WERI-Rb-1 (cell line): ENCODE results near the gene ZNF821.
"Not testable (repeated sequence)": the region's sequence is repeated elsewhere in the genome, so short reads cannot be mapped to it uniquely, and the experiment has no call there.

ENCODE experiments used
- DNase-seq: peaks from one replicate; pipeline ENCODE4 v3.0.0-alpha.2; 2020
- H3K27ac ChIP-seq: fragments of 250-450 bp; sonication (Bioruptor Pico); 2 replicates; pipeline ENCODE4 v1.5.1; 2020; ENCODE audit warnings: mild to moderate bottlenecking, moderate library complexity
- H3K27me3 ChIP-seq: fragments of 250-450 bp; sonication (Bioruptor Pico); 2 replicates; pipeline ENCODE4 v1.5.1; 2021; ENCODE audit warnings: mild to moderate bottlenecking, low read depth, moderate library complexity; ENCODE audit not compliant: insufficient read depth, severe bottlenecking
- H3K36me3 ChIP-seq: fragments of 250-450 bp; sonication (Bioruptor Pico); 2 replicates; pipeline ENCODE4 v1.5.1; 2020; ENCODE audit warnings: mild to moderate bottlenecking, moderate library complexity
- H3K4me3 ChIP-seq: 2 replicates; pipeline ENCODE4 v1.5.1; 2011; ENCODE audit warnings: low read depth, mild to moderate bottlenecking, control low read depth, low read length
- H3K9me3 ChIP-seq: fragments of 250-450 bp; sonication (Bioruptor Pico); 2 replicates; pipeline ENCODE4 v1.5.1; 2021; ENCODE audit warnings: mild to moderate bottlenecking, moderate library complexity; ENCODE audit not compliant: severe bottlenecking
- CTCF ChIP-seq: IDR thresholded peaks from 2 replicates; pipeline ENCODE4 v1.5.1; 2011; ENCODE audit warnings: low read depth, mild to moderate bottlenecking, control low read depth, inconsistent platforms, low read length

Gene ZNF821

DNA sequence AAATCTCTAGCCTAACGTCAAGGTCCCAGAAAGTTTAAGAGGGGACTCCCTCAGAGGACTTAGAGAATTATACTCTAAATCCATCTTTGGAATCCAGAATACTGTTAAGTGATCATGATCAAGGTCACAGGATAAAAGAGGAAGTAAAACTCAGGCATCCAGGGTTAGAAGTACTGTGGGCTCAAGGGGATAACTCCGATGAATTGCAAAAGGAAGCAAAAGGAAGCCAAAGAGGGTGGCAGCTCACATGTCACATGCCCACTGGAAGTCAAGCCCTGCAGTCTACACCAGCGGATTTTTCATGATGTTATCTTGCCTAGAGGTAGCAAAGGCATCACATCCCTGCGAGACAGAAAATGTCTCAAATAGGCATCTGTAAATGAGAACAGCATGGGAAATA, 3.8 kb downstream of the ZNF821 start:
- H3K27ac ChIP-seq: no peak overlapping the region
- no peaks in the 10 kb centered on the region for H3K27me3 ChIP-seq
- peaks cover 62% of the 10 kb centered on the region for H3K36me3 ChIP-seq
- no peak for DNase-seq
- no peak overlapping the region for H3K4me3 ChIP-seq
- H3K9me3 ChIP-seq: no peaks in the 10 kb centered on the region
- TF ChIP-seq CTCF: no peak

- no peaks in the 10 kb centered on the region for H3K9me3 ChIP-seq
- H3K36me3 ChIP-seq: peaks cover 73% of the 10 kb centered on the region
- DNase-seq: no peak
- no peak for TF ChIP-seq CTCF
- H3K27ac ChIP-seq: no peak overlapping the region
- no peaks in the 10 kb centered on the region for H3K27me3 ChIP-seq
- H3K4me3 ChIP-seq: no peak overlapping the region
These were observed 5.1 kb downstream of the ZNF821 start for GRCh38 chr16:71878911-71879310.

DNA sequence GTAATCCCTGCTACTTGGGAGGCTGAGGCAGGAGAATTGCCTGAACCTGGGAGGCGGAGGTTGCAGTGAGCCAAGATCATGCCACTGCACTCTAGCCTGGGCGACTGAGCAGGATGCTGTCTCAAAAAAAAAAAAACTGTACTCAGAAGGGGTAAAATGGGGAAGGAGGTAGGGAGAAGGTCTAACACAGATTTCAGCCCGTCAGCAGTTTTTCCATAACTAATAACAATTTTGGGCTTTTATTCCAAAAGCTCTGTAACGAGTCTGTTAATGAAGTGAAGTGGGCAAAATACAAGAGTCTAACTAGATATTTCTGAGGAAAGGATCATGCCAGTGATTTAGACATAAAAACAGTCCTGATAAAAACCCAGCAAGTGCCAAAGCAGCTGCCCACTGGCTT, 10.8 kb downstream of the ZNF821 start:
- TF ChIP-seq CTCF: no peak
- Histone ChIP-seq H3K4me3 (no peak overlapping the region), H3K27ac (no peak overlapping the region), H3K27me3 (no peaks in the 10 kb centered on the region), H3K36me3 (peaks cover 56% of the 10 kb centered on the region), H3K9me3 (no peaks in the 10 kb centered on the region)
- no peak for DNase-seq

DNA sequence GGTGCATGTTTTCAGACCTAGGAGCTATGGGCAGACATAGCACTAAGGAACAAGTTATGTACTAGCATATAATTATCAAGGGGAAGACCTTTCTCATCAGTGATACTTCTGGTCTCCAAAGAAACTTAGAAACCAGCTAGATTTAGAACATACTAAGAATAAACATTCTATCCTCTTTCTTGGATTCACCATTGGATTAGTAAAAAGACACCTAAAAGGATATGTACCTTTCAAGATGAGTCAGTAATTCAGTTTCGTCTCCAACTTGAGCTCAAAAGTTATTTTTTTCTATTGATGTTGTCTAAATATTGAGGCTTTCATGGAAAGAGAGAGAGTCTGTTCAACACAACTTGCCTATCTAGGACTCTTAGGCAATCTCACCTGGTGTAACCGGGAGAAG, 13.2 kb downstream of the ZNF821 start:
- Histone ChIP-seq H3K36me3 (peaks cover 52% of the 10 kb centered on the region), H3K27ac (no peak overlapping the region), H3K27me3 (no peaks in the 10 kb centered on the region), H3K9me3 (no peaks in the 10 kb centered on the region), H3K4me3 (no peak overlapping the region)
- DNase-seq: no peak
- TF ChIP-seq CTCF: no peak

DNA sequence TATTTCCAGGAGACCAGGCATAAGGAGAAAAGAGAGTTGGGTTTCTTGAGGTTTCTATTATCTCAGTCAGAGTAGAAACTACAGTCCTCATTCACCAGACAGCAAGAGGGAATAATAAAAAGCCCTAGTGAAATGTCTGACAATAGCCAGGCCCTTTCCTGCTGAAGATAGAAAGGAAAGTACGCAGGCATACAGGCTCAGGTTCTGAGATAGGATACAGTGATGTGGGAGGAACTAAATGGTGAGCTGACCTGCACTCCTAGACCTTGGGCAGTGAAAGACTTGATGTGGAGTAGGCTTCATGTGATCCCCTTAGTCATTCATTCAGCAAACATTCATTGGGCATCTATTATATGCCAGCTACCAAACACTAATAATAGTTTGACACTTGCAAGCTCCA, 14.9 kb downstream of the ZNF821 start:
- Histone ChIP-seq H3K36me3 (peaks cover 54% of the 10 kb centered on the region), H3K4me3 (no peak overlapping the region), H3K27ac (no peak overlapping the region), H3K9me3 (no peaks in the 10 kb centered on the region), H3K27me3 (no peaks in the 10 kb centered on the region)
- TF ChIP-seq CTCF: no peak
- no peak for DNase-seq

- no peak for DNase-seq
- H3K36me3 ChIP-seq: peaks cover 64% of the 10 kb centered on the region
- no peak for TF ChIP-seq CTCF
- no peak overlapping the region for H3K27ac ChIP-seq
- H3K4me3 ChIP-seq: no peak overlapping the region
- H3K9me3 ChIP-seq: no peaks in the 10 kb centered on the region
- no peaks in the 10 kb centered on the region for H3K27me3 ChIP-seq
These were observed 16.0 kb downstream of the ZNF821 start for GRCh38 chr16:71867939-71868338.

DNA sequence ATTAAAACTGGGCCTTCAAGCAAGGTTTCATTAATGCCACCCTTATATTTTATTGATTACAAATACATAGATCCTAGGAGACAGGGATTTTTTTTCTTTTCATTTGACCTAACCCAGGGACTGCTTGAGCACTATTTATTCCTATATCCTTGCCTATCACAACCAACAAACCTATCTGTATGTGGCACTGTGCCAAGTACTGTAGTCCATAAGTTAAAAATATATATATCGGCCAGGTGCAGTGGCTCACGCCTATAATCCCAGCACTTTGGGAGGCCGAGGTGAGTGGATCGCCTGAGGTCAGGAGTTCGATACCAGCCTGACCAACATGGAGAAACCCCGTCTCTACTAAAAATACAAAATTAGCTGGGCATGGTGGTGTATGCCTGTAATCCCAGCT, 16.8 kb downstream of the ZNF821 start:
- not testable (repeated sequence) for H3K4me3 ChIP-seq, H3K27ac ChIP-seq, H3K27me3 ChIP-seq, H3K9me3 ChIP-seq, DNase-seq
- peaks cover 71% of the 10 kb centered on the region for H3K36me3 ChIP-seq
